ENCODE measurements around the gene BPIFB3.

- no peak for TF ChIP-seq CTCF (conservative IDR thresholded peaks at IDR 0.05; ENCODE audit: low read depth in 2 of 2)
- TF ChIP-seq EZH2 (IDR thresholded peaks at IDR 0.05; ENCODE audit: low read depth, unreplicated experiment): no peak
- no peak for TF ChIP-seq POLR2AphosphoS5 (IDR thresholded peaks at IDR 0.05; ENCODE audit: low read depth)
- TF ChIP-seq REST (IDR thresholded peaks at IDR 0.05; ENCODE audit: unreplicated experiment): no peak
These were observed 22.2 kb upstream of the BPIFB3 start, which contains the start of gene BPIFB6 for GRCh38 chr20:33031531-33031930.

Measured in GM23338 (cell line).